Brain microvascular endothelial cell (primary cell): ENCODE measurements around the gene TRIM37.

ENCODE experiments used
- DNase-seq: peaks from one replicate; pipeline ENCODE4 v3.0.0-alpha.2; 2020
- H3K27ac ChIP-seq: fragments of 250-450 bp; sonication (Bioruptor Pico); 2 replicates; pipeline ENCODE4 v1.5.1; 2020; ENCODE audit warnings: mild to moderate bottlenecking, moderate library complexity
- H3K27me3 ChIP-seq: fragments of 250-450 bp; sonication (Bioruptor Pico); replicated peaks from 2 replicates; pipeline ENCODE4 v1.5.1; 2020; ENCODE audit warnings: mild to moderate bottlenecking
- H3K36me3 ChIP-seq: fragments of 250-450 bp; sonication (Bioruptor Pico); replicated peaks from 2 replicates; pipeline ENCODE4 v1.5.1; 2020; ENCODE audit warnings: mild to moderate bottlenecking
- H3K4me3 ChIP-seq: 2 replicates; pipeline ENCODE4 v1.5.1; 2011; ENCODE audit warnings: low read depth, mild to moderate bottlenecking, control low read depth, low read length, moderate library complexity
- in situ Hi-C: cut with HindIII; loops from 2 replicates; pipeline ENCODE4 v1.10.0; 2017; ENCODE audit warnings: low sequenced_read_pairs, low pct_ligation_motif_present
- TF ChIP-seq, protein P1 (sequence below): IDR thresholded peaks from 2 replicates; pipeline ENCODE4 v1.5.1; 2011; ENCODE audit warnings: low read depth, mild to moderate bottlenecking, moderate library complexity, low read length, control low read depth, inconsistent platforms; ENCODE audit errors: missing control alignments

Gene TRIM37

GRCh38 chr17:59047616-59048015, 59.1 kb downstream of the TRIM37 start:
- in situ Hi-C loops = no loop called here
- H3K36me3 ChIP-seq = peaks cover 47% of the 10 kb centered on the region
- TF ChIP-seq, protein P1, sequence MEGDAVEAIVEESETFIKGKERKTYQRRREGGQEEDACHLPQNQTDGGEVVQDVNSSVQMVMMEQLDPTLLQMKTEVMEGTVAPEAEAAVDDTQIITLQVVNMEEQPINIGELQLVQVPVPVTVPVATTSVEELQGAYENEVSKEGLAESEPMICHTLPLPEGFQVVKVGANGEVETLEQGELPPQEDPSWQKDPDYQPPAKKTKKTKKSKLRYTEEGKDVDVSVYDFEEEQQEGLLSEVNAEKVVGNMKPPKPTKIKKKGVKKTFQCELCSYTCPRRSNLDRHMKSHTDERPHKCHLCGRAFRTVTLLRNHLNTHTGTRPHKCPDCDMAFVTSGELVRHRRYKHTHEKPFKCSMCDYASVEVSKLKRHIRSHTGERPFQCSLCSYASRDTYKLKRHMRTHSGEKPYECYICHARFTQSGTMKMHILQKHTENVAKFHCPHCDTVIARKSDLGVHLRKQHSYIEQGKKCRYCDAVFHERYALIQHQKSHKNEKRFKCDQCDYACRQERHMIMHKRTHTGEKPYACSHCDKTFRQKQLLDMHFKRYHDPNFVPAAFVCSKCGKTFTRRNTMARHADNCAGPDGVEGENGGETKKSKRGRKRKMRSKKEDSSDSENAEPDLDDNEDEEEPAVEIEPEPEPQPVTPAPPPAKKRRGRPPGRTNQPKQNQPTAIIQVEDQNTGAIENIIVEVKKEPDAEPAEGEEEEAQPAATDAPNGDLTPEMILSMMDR = no peak
- no peaks in the 10 kb centered on the region for H3K27me3 ChIP-seq
- DNase-seq = no peak
- H3K4me3 ChIP-seq = no peak overlapping the region
- no peak overlapping the region for H3K27ac ChIP-seq

DNA sequence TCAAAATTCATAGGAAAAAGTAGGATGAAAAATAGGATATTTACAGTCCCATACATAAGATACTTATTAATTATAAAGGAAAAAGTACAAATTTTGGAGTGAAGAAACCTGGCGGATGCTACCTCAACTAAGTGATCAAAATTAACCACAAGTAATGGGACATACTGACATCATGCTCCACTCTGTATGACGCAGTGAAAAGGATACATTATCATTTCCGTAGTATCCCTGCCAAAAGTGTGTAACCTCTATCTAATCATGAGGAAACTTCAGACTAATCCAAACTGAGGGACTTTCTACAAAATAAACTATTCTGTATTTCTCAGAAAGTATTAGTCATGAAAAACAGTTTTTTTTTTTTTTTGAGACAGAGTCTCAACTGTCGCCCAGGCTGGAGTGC, 60.5 kb downstream of the TRIM37 start:
- DNase-seq = no peak
- no peaks in the 10 kb centered on the region for H3K27me3 ChIP-seq
- TF ChIP-seq, protein P1 = no peak
- in situ Hi-C loops = no loop called here
- H3K36me3 ChIP-seq = peaks cover 47% of the 10 kb centered on the region
- H3K4me3 ChIP-seq = no peak overlapping the region
- no peak overlapping the region for H3K27ac ChIP-seq

- in situ Hi-C loops = no loop called here
- DNase-seq = peak; percentile 57
- TF ChIP-seq, protein P1 = no peak
- Histone ChIP-seq H3K27me3 (no peaks in the 10 kb centered on the region), H3K36me3 (peaks cover 32% of the 10 kb centered on the region), H3K27ac (no peak overlapping the region), H3K4me3 (no peak overlapping the region)
These were observed 67.9 kb downstream of the TRIM37 start for GRCh38 chr17:59038734-59039133.

DNA sequence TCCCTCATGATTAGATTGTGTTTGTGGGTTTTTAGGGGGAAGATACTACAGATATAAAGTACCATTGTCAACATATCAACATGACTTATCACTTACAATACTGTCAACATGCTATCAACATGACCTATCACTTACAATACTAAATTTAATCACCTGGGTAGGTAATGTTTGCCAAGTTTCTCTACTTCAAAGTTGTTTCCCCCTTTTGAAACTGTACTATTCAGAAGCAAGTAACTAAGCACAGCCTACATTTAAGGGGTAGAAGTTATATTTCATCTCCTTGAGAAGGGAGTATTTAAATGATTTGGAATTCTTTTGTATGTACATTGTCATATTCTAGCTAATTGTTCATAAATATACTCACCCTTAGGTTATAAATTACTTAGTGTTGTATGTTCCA, 68.7 kb downstream of the TRIM37 start:
- TF ChIP-seq, protein P1 = no peak
- Histone ChIP-seq H3K36me3 (peaks cover 25% of the 10 kb centered on the region), H3K27me3 (no peaks in the 10 kb centered on the region), H3K4me3 (no peak overlapping the region), H3K27ac (no peak overlapping the region)
- no peak for DNase-seq
- in situ Hi-C loops = no loop called here

- TF ChIP-seq, protein P1 = no peak
- H3K27me3 ChIP-seq = no peaks in the 10 kb centered on the region
- no peak overlapping the region for H3K4me3 ChIP-seq
- no peak overlapping the region for H3K27ac ChIP-seq
- peaks cover 27% of the 10 kb centered on the region for H3K36me3 ChIP-seq
- no peak for DNase-seq
- in situ Hi-C loops = no loop called here
These were observed 75.9 kb downstream of the TRIM37 start for GRCh38 chr17:59030811-59031210.

GRCh38 chr17:59028328-59028727, 78.4 kb downstream of the TRIM37 start:
- in situ Hi-C loops = no loop called here

More at GRCh38 chr17:59028328-59028727, 78.4 kb downstream of the TRIM37 start:
- no peak overlapping the region for H3K27ac ChIP-seq
- TF ChIP-seq, protein P1 = no peak
- H3K36me3 ChIP-seq = peaks cover 18% of the 10 kb centered on the region
- H3K4me3 ChIP-seq = no peak overlapping the region
- no peak for DNase-seq
- H3K27me3 ChIP-seq = no peaks in the 10 kb centered on the region
